ENCODE data around the gene KTN1.

The KTN1 gene

DNA sequence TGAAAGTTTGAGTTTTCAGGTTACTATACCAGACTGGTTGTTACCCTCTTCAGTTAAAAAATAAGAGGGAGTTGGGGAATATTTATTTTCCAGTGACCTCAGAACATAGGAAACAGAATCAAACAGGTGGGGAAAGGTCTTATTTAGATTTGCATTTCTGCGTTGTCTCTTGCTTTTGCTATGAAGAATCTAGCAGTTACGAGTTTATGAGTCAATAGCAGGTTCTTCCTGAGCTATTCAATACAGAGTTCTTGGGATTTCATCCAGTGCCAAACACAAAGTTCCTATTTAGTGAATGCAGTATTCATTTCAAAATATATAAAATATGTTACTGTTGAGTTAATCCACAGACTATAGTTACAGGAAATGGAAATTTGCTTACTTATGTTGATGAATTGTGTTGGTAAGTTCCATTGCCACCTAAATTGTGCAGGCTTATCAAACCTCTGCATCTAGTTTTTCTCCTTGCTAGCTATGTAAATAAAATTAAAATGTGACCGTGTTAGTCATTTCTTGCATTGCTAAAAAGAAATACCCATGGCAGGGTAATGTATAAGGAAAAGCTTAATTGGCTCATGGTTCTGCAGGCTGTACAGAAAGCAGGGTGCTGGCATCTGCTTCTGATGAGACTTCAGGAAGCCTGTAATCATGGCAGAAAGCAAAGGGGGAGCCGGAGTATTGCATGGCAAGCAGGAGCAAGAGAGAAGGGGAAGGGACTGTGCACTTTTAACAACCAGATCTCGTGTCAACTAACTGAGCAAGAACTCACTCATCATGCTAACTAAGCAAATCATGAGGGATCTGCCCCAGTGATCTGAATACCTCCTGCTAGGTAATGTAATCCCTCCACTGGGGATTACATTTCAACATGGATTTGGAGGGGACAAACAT lies 110.2 kb downstream of the KTN1 start:
- no peak for DNase-seq

DNA sequence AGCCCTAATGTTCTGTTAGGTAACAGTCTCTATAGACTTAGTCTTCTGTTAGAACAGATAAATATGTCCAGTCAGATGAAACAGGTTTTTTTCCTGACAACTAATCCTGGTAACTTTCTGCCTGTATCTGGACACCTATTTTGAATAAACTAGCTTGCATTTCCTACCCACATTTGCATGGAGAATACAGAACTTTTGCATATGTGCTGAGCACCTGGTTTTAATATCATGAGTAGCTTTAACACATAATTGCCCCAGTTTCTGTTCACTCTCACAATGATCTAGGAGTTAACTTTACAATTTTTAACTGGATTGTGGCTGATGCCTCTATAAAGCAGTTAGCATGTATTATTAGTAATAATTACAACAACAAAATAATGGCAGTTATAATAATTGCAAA lies 111.7 kb downstream of the KTN1 start:
- no peak for DNase-seq

DNA sequence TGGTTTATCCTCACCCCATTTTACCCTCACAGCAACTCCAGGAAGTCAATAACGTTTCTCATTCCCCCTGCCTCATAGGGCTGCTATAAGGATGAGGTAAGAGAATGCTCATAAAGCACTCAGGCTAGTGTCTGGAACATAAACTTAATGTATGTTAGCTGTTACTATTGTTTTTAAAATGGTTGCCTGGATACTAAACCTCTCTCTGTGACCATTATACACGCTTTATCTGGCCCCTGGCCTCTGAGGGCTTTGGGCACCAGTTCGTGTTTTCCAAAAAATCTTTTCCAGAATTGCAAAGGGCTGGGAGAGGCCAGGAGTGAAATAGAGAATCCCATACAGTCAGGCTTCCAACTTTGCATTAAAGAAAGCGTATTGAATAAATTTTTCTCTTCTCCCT lies 113.9 kb downstream of the KTN1 start:
- no peak for DNase-seq

DNA sequence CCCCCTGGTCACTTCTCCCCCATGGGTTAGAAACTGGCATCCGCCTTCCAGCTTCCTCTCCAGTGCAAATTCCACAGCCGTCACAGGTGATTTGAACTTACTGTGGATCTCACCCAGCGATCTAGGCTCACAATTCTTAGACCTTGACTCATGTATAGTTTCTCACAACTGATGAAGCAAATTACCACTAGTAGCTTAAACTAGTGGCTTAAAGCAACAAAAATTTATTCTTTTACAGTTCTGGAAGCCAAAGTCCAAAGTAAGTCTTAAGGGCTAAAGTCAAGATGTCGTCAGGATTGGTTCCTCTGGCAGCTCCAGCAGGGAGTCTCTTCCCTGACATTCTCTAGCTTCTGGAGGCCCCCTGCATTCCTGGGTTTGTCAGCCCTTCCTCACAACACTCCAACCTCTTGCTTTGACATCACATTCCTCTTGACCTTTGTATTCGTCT lies 117.4 kb downstream of the KTN1 start:
- no peak for DNase-seq

DNA sequence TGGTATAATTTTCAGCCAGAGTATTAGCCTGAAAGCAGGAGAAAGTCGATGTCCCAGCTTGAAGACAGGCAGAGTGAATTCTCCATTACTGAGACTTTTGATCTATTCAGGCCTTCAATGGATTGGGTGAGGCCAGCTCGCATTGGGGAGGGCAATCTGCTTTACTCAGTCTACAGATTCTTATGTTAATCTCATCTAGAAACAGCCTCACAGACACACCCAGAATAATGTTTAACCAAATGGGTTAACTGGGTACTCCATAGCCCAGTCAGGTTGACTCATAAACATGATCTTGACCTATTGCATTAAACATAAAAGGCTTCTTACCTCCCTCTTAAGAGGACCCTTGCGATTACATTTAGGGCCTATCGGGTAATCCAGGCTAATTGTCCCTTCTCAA lies 118.0 kb downstream of the KTN1 start:
- DNase-seq: no peak

DNA sequence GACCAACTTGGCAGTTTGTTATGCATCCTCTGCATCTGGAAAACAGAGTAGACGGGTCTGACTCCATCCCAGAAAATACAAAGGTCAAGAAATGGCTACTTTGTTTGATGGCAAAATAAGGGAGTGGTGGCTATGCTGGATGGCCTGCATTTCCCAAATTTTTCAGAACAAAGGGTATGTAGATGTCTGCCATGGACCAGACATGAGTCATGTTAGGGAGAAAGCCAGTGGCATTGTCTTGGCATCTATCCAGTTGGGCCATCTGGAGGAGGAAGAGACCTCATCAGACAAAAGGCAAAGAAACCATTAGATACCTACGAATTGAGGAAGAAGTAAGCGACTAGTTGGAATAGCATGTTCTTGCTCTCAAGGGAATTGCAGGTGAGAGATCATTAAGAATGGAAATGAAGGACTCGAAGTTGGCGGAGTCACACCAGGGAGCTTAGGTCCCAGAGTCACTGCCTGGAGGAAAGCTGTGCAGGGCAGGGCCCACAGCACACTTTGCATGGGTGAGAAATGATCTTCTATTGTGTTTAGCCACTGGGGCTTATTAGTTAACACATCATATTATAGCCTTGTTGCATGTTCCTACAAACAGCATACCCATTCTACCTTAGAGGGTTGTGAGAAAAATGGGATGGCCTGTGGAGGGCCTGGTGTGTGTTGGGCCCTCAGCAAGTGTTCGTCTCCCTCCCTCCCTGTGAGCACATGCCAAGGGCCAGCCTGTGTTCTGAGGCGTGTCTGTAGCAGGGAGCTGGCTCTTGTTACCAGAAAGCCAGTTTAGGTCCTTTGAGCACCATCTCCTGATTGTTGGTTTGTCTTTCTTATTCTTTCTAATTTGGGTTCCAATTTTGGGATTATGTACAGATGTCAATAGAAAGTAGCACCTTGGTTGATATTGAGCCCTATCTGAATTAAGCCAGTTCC lies 119.4 kb downstream of the KTN1 start:
- DNase-seq: no peak

DNA sequence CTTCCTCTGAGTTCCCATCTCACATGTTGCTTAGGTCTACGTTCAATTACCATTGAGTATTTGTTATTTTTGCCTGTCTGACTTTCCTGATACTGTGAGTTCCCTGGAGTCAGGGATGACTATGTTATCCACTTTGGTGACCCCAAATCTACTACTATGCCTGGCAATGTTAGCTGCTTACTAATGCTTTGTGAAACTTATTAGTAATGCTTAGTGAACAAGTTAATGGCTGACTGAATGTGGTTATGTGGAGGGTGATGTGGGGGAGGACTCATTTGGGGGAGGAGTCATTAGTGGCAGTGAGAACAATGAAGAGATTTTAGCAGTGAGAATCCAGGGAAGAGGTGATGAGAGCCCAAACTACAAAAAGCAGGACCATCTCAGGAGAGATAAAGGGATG lies 121.6 kb downstream of the KTN1 start:
- no peak for DNase-seq

DNA sequence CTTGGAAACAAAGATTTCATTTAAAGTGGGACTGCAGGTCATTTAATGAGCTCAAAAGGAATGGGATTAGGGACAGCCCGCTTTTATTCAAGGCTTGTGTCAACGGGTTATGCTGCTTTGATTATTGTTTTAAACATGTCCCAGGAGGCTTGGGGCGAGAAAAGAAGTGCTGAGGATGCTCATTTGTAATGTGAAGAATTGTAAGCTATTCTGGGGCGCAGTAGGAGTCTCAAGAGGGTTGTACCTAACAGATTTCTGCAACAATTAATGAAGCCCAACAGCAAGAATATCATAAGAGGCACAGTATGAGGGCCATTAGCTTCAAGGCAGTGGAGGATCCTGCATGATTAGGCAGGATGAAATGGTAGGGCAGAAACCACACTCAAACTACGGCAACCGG lies 122.5 kb downstream of the KTN1 start:
- DNase-seq: no peak

DNA sequence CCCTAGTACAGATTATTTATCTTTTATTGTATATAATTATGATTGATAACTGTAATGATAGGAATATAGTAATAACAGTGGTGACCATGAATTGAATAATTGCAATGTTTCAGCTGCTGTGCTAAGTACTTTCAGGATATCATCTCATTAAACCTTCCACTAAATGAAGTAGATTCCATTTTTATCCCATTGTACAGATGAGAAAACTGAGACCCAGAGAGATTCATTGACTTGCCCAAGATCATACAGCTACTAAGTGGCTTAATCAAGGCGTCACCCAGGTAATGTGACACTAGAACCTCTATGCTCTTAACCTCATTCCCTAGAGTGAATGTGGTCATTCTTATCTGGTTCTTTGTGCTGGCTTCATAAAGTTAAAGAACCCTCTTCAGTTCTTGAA lies 124.6 kb downstream of the KTN1 start:
- no peak for DNase-seq

DNA sequence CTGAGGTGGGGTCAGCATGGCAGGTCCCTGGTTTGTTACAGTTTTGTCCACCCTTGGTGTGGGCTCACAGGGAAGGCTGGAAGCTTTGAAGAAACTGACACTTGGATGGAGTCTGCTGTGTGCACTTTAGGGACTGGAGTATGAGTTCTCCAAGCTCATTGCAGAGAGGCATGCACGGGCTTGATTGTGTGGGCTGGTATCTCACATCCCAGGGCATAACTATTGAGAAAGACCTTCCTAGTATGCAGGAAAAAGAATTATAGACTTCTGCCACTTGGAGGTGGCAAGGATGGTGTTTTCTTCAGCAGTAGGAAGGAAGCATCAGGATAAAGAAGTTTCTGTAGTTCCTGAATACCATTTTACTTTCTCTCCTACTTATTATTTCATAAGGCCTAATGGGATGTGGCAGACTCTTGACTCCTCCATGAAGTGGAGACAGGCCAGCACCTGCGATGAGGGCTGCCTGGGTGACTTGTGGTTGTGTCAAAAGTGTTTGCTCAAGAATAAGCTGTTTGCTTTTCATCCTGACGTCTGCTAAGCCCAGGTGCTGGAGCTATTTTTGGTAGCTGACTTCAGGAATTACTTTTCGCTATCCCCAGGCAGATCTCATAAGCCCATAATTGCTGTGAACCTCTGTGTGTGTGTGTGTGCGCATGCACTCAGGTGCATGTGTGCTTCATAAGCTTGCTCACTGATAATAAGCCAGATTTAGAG lies 125.8 kb downstream of the KTN1 start:
- DNase-seq: no peak

DNA sequence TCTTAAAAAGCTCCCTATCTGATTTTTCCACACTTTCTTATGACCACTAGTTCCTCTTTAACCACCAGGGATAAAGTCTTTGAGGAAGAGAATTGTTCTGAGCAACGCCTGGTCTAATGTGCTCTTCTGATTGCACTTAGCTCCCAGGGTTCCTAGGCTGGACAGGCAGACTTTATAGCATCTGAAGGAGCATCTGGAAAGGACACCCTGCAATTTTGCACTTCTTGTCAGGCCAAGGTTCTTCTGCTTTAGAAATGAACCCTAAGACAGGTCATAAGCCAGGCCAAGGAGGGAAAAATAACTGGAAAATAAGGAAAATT lies 126.3 kb downstream of the KTN1 start:
- no peak for DNase-seq

DNA sequence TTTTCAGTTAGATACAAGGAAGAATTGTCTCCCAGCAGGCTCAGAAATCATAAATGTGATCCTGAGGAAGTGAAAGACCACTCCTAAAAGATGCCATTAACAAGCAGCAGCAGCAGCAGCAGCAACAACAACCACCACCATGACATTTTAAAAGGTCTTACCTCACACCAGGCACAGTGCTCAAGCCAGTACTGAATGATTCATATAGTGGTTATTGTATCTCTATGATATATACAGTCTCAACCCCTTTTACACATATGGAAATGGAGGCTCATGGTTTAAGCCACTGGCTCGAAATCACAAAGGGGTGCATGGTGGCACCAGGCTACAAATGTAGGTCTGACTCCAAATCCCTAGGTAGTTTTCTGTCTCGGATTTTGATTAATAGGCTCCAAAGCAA lies 126.9 kb downstream of the KTN1 start:
- no peak for DNase-seq

DNA sequence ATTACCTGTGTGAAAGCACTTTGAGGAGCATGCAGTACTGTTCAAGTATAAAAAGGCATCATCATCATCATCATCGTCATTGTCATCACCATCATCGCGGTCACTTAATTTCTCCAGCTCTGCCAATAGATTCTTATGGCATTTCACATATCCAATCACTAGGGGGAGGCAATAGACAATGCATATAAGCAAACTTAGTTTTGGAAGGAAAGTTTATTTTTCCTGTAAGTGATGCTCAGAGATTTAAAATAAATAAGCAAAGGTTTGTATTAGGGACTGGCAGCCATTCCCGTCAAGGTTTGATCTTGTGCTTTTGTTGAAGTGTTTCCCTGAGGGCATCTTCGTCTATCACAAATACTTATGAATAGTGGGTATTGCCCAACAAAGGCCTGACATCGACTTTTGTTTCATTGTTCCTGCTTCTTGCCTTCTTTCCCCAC lies 127.4 kb downstream of the KTN1 start:
- DNase-seq: no peak

DNA sequence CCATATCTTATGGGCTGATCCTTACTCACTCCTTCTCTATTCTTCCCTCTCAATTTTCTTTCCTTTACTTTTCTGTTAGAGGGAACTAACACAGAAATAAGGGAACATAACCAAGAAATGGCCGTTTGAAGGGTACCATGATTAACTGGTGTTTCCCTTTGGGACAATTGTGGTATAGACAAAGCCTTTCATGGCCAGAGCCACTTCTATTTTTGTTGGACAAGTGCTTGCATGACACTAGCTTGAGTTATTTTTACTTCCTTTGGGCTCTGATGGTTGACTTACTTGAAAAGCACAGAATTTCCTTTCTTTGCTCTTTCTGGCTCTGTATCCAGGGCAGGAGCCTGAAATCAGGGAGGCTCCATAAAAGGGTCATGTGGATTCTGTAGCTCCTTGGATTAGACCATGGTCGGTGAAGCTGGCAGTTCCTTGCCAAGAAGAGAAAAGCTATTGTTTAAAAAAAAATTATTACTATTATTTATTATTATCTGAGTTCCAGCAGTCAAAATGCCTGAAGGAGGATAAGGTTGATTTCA lies 130.6 kb downstream of the KTN1 start:
- DNase-seq: no peak

DNA sequence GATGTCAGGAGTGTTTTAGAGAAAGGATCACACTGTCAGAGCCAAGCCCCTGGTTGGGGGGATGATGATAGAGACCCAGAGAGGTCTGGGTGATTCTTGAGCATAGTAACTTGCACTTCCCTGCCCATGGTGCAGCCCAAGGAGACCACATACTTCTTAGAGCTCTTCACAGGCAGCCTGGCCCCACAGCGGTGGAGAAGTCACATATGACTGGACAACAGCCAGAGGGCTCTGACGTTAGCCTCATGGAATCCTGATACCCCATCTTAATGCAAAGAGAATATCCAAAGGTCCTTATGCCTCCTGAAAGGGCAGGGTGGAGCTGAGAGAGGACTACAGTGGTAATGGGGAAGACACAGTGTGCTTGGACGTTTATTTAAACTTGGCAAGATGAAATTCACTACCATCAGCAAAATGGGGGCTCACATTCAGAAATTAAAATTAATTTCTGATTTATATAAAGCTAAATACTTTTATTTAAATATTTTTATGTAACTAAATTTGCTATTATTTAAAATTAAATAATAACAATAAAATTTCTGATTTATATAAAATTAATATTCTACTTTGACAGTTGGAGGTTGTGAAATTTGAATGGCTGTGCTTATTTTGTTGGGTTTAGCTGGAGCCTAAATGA lies 131.3 kb downstream of the KTN1 start:
- no peak for DNase-seq

DNA sequence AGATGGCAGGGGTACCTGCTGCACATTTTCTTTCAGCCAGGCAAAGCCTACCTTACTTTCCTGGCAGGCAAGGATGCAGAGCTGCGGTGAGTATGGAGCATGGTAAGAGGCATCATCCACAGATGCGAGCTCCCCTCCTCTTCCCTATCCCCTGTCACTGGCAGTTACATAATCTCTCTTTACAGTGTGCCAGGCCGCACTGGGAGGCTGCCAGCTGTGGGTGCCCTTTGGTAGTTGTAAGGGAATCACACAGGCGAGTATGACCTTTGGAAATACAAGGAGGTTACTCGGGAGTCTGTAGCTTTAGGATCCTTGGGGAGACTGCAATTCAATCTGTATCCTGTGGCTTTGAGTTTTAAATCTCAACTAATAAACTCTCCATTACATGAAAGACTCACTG lies 132.5 kb downstream of the KTN1 start:
- DNase-seq: no peak

DNA sequence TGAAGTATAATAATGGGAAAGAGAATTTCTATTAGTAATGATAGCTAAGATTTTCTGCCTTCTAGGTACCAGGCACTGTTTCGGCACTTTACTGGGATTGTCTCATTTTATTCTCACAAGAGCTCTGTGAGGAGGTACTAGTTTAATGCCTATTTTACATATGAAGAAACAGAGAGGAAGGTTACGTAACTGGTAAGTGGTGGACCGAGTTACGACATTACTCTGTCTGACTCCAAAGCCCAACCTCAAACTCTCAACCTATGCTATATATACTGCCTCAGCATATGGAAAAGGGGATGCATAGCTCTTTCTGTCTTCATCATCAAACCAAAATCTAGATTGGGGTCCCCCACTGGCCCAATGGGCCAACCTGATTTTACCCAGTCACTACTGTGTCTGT lies 133.5 kb downstream of the KTN1 start:
- DNase-seq: no peak

DNA sequence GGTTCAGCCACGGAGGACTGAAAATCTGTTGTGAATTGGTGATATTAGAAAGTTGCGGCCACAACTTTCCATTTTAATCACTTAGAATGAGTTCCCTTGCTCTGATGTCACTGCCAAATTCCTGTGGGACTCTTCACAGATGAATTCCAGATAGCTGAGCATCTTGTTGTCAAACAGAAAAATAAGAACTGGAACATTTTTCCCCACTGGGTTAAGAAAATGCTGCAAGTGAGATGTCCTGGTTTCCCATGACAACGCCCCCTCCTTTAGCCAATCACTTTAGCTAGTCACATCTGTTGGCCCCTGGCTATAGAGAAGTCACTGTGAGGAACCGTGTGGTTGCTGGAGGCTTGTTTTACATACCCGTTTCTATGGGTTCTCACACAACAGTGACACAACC lies 135.9 kb downstream of the KTN1 start:
- no peak for DNase-seq

DNA sequence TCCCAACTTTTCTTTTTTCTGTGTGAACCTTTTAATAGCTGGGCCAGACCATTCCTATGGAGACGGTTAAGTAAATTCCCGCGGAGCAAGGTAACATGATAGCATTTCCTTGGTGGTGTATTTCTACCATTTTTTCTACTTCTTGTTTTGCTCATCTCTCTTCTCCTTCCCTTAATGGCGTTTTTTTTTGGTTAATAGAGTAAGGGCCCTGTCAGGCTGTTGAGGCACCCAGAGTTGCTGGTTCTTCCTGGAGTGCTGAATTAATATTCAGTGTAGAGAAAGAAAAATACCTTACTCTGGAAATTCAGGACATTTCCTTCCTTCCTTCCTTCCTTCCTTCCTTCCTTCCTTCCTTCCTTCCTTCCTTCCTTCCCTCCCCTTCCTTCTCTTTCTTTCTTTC lies 137.6 kb downstream of the KTN1 start:
- no peak for DNase-seq

DNA sequence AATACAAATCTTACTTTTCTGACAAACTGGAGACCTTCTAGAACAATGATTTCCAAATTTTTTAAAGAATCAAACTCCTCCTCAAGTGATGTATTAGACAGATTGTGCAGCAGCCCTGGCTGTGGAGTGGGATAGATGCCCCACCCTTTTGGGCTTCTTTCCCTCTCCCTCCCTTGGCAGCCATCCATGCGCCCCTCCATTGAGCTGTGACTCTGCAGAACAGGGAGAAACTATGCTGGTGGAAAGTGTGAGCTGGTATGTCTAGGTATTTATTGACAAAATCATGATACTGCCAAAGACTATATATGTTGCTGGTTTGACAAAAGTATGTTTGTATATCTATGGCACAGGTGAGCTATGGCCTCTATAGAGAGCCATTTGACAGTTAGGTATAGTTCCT lies 138.5 kb downstream of the KTN1 start:
- DNase-seq: no peak

DNA sequence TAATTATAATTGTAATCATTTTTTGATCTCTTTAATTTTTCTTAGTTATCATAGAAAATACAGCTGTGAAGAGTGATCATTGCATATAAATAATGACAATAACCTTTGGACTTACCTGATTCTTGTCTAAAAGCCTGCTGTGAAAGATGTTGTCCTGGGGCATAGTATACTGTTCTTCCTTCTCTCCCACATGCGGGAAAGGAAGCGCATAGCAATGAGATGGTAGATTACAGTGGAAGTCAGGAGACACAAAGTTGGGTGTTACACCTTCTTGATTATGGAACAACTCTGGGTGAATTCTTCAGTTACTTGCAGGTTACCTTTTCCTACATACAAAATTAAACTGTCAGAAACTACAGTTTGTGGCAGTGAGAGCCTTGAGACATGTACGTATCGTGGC lies 140.8 kb downstream of the KTN1 start:
- DNase-seq: no peak

DNA sequence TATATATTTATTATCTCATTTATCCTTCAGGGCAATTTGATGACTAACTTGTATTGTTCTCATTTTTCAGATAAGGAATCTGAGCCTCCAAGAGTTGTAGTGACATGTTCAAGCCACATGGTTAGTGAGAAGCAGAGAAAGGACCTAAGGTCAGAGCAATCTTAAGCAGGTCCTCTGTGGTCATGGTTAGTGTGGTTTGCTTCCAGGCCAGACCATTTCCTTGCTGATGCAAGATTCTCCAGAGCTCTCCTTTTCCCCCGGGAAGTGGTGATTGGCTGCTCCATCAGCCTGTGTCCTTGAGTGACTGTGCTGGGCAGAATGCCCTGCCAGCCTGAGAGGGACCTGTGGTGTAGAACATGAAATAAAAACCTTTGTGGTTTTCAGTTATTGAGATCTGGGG lies 141.3 kb downstream of the KTN1 start:
- no peak for DNase-seq

DNA sequence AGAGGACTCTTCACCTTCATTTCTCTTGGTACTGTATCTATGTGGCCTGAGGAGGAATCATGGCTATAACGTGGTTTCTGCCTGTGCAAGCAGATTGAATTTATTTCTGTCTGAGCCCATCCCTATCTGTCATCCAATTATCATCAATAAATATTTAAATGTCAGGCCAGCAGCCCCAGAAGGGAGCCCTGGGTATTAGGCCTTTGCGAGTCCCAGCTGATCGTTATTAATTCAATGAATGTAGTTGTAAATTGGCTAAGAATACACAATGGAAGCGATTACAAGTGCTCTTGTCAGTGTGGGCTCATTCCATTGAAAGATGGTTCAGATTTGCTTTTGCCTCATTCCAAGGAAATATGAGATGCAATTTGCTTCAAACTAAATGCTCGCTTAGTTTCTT lies 142.0 kb downstream of the KTN1 start:
- DNase-seq: no peak

Data from stimulated activated CD4-positive, alpha-beta T cell treated with anti-CD3 and anti-CD28 coated beads, Interleukin-4, amount 100 ng/mL, for 1 hour (primary cell).